HFFc6 (cell line): ENCODE results near the gene TMEM255B. TPM values are rescaled to one million over a fixed set of nuclear protein-coding genes. Genes with fewer than 3 reads are reported as not detected.

Experiments
- DNase-seq: peaks from one replicate; pipeline ENCODE4 v3.0.0-alpha.2; 2018
- H3K27ac Mint-ChIP-seq: 2 replicates; pipeline ENCODE4 v1.8.0; 2020; ENCODE audit warnings: mild to moderate bottlenecking, mixed read lengths
- H3K27me3 Mint-ChIP-seq: 2 replicates; pipeline ENCODE4 v1.8.0; 2021; ENCODE audit warnings: mild to moderate bottlenecking, moderate library complexity, mixed read lengths; ENCODE audit not compliant: insufficient read depth
- H3K36me3 Mint-ChIP-seq: 2 replicates; pipeline ENCODE4 v1.8.0; 2021; ENCODE audit warnings: low read depth, mixed read lengths
- H3K4me1 Mint-ChIP-seq: 2 replicates; pipeline ENCODE4 v1.8.0; 2020; ENCODE audit warnings: low read depth, mixed read lengths
- H3K4me3 Mint-ChIP-seq: 2 replicates; pipeline ENCODE4 v1.8.0; 2020; ENCODE audit warnings: mild to moderate bottlenecking, moderate library complexity, mixed read lengths
- H3K9me3 Mint-ChIP-seq: 2 replicates; pipeline ENCODE4 v1.8.0; 2020; ENCODE audit warnings: mild to moderate bottlenecking, mixed read lengths
- total RNA-seq, 6 experiments: library from RNA; stranded (reverse); fragmentation: NEBNext Ultra II Directional; extraction: Animal tissue kit (Norgen Biotek cat#: 25700); gene quantifications; 2 replicates in 1 of 6; 3 replicates in 5 of 6; pipeline ENCODE4 v1.2.3, GENCODE V29; 2021
- TF ChIP-seq, protein P1 (sequence below): fragments of 200-600 bp; sonication (generic); IDR thresholded peaks from 2 replicates; pipeline ENCODE4 v1.5.0; 2021; ENCODE audit warnings: antibody characterized with exemption, mild to moderate bottlenecking

The TMEM255B gene
- total RNA-seq, 6 experiments from 2014 or later: 8.2 to 10.3 (median 9.1) TPM

GRCh38 chr13:113783200-113783881, 24.3 kb downstream of the TMEM255B start:
- Mint-ChIP-seq H3K27ac (peak overlapping the region; percentile 23; the same call in 1 of the 2 replicates), H3K9me3 (no peaks in the 10 kb centered on the region), H3K4me3 (no peak overlapping the region), H3K27me3 (peaks cover 6% of the 10 kb centered on the region), H3K4me1 (no peaks in the 10 kb centered on the region), H3K36me3 (no peaks in the 10 kb centered on the region)
- TF ChIP-seq, protein P1, sequence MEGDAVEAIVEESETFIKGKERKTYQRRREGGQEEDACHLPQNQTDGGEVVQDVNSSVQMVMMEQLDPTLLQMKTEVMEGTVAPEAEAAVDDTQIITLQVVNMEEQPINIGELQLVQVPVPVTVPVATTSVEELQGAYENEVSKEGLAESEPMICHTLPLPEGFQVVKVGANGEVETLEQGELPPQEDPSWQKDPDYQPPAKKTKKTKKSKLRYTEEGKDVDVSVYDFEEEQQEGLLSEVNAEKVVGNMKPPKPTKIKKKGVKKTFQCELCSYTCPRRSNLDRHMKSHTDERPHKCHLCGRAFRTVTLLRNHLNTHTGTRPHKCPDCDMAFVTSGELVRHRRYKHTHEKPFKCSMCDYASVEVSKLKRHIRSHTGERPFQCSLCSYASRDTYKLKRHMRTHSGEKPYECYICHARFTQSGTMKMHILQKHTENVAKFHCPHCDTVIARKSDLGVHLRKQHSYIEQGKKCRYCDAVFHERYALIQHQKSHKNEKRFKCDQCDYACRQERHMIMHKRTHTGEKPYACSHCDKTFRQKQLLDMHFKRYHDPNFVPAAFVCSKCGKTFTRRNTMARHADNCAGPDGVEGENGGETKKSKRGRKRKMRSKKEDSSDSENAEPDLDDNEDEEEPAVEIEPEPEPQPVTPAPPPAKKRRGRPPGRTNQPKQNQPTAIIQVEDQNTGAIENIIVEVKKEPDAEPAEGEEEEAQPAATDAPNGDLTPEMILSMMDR: no peak
- DNase-seq: no peak

DNA sequence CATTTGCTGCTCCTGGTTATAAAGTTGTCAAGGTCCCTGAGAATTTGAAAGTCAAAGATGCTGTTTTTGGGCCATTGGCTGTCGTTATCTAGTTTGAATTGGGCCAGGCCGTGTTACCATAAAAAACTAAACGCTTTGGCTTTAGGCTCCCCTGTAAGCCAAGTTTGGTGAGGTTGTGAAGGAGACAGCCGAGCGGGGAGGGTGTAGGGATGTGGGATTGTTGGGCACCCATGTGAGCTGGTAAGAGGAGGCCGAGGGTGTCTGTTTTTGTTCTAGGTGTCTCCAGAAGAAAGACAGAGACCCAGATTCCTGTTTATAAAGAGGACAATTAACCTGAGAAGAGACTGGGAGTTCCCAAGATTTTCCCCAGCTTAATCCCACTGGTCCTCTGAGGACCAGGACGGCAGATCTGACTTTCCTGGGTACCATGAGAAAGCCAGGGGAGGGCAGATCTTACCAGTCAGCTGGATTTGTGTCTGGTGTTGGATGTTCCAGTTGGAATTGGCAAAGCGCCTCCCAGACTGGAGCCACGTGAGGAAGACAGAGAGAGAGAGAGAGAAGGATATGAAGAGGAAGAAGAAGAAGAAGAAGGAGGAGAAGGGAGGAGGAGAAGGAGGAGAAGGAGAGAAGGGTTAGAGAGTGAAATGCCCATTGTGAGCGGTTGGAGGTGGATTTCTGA, 25.1 kb downstream of the TMEM255B start:
- no peak for DNase-seq
- Mint-ChIP-seq H3K27ac (peak overlapping the region; percentile 30), H3K36me3 (no peaks in the 10 kb centered on the region), H3K4me1 (no peaks in the 10 kb centered on the region; the same call in 1 of the 2 replicates), H3K27me3 (peaks cover 2% of the 10 kb centered on the region), H3K4me3 (peak overlapping the region; percentile 23), H3K9me3 (no peaks in the 10 kb centered on the region)
- TF ChIP-seq, protein P1: no peak

DNA sequence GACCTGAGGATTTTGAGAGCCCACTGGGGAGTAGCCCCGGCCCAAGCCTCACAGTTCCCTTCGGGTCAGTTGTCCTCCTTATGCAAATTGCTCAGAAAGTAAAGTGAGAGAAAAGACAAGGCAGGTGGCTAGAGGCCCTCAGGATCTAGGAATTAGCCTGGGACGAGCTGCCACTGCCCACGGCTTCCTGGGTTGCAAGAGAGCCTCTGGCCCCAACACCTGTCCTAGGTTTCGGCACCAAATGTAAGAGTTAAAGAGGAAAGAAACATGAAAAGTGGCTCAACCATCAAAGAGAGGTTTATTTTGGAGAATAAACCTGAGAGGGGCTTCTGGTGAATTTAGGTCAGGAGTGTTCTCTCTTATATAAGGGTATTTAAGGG, 25.6 kb downstream of the TMEM255B start:
- Mint-ChIP-seq H3K27me3 (peaks cover 2% of the 10 kb centered on the region), H3K4me3 (peak overlapping the region; percentile 23; the same call in 1 of the 2 replicates), H3K27ac (peak overlapping the region; percentile 30), H3K9me3 (no peaks in the 10 kb centered on the region), H3K4me1 (no peaks in the 10 kb centered on the region; the same call in 1 of the 2 replicates), H3K36me3 (no peaks in the 10 kb centered on the region)
- DNase-seq: no peak
- TF ChIP-seq, protein P1: no peak

GRCh38 chr13:113785051-113786010, 26.3 kb downstream of the TMEM255B start:
- TF ChIP-seq, protein P1: no peak
- H3K4me1 Mint-ChIP-seq: no peaks in the 10 kb centered on the region; the same call in 1 of the 2 replicates
- H3K4me3 Mint-ChIP-seq: peak overlapping the region; percentile 6; the same call in 1 of the 2 replicates
- H3K9me3 Mint-ChIP-seq: no peaks in the 10 kb centered on the region
- peak overlapping the region; percentile 30 for H3K27ac Mint-ChIP-seq
- DNase-seq: peak; percentile 97
- peaks cover 2% of the 10 kb centered on the region for H3K27me3 Mint-ChIP-seq
- H3K36me3 Mint-ChIP-seq: no peaks in the 10 kb centered on the region

- TF ChIP-seq, protein P1: no peak
- H3K27ac Mint-ChIP-seq: no peak overlapping the region
- peaks cover 2% of the 10 kb centered on the region for H3K27me3 Mint-ChIP-seq
- no peaks in the 10 kb centered on the region for H3K36me3 Mint-ChIP-seq
- DNase-seq: peak; percentile 71
- H3K4me3 Mint-ChIP-seq: no peak overlapping the region
- H3K4me1 Mint-ChIP-seq: no peaks in the 10 kb centered on the region; the same call in 1 of the 2 replicates
- no peaks in the 10 kb centered on the region for H3K9me3 Mint-ChIP-seq
Measured at GRCh38 chr13:113786262-113786841, 27.3 kb downstream of the TMEM255B start.
